Liver (tissue), 9 donors: Measurements from ENCODE around the gene RYR3. TPM values are rescaled to one million over a fixed set of nuclear protein-coding genes. Genes with fewer than 3 reads are reported as not detected.

Source experiments
- DNase-seq: peaks from one replicate; pipeline ENCODE4 v3.0.0-alpha.2; 2017; ENCODE audit warnings: low spot score
- H3K27ac ChIP-seq, 2 donors: one replicate each; pipeline ENCODE4 v1.7.0; 2013; ENCODE audit warnings: inconsistent platforms in 2 of 2, low read length in 2 of 2, control low read depth in 1 of 2, low read depth in 1 of 2, mild to moderate bottlenecking in 1 of 2
- H3K27me3 ChIP-seq, 4 donors: one replicate each; pipeline versions ENCODE4 v1.6.1 to v1.7.0; 2013; ENCODE audit warnings: low read length in 3 of 4, inconsistent platforms in 1 of 4, mild to moderate bottlenecking in 1 of 4, moderate library complexity in 1 of 4; ENCODE audit not compliant: control insufficient read depth in 4 of 4, insufficient read depth in 4 of 4
- H3K36me3 ChIP-seq, 4 donors: one replicate each; pipeline versions ENCODE4 v1.6.1 to v1.7.0; 2013; ENCODE audit warnings: low read length in 3 of 4, mild to moderate bottlenecking in 3 of 4, low read depth in 1 of 4, moderate library complexity in 1 of 4; ENCODE audit not compliant: control insufficient read depth in 4 of 4, insufficient read depth in 3 of 4
- H3K4me1 ChIP-seq, 4 donors: one replicate each; pipeline versions ENCODE4 v1.6.1 to v1.7.0; 2013; ENCODE audit warnings: low read length in 3 of 4, mild to moderate bottlenecking in 3 of 4, moderate library complexity in 1 of 4; ENCODE audit not compliant: control insufficient read depth in 4 of 4, insufficient read depth in 4 of 4
- H3K4me3 ChIP-seq, 3 donors: one replicate each; pipeline versions ENCODE4 v1.6.1 to v1.7.0; 2013; ENCODE audit warnings: low read length in 3 of 3, control low read depth in 1 of 3, low read depth in 1 of 3, mild to moderate bottlenecking in 1 of 3
- H3K9ac ChIP-seq, 2 donors: one replicate each; pipeline ENCODE4 v1.7.0; 2013; ENCODE audit warnings: low read length in 2 of 2, mild to moderate bottlenecking in 2 of 2, moderate library complexity in 2 of 2, control low read depth in 1 of 2, low read depth in 1 of 2
- H3K9me3 ChIP-seq, 4 donors: one replicate each; pipeline versions ENCODE4 v1.6.1 to v1.7.0; 2013; ENCODE audit warnings: low read length in 3 of 4; ENCODE audit not compliant: control insufficient read depth in 4 of 4
- EGR1 ChIP-seq, 2 donors: IDR thresholded peaks; 2 replicates each; pipeline ENCODE4 v1.6.1; 2016 to 2018; ENCODE audit warnings: antibody characterized with exemption in 2 of 2, low read depth in 2 of 2
- FOXA1 ChIP-seq: IDR thresholded peaks from 2 replicates; pipeline ENCODE4 v1.6.1; 2016; ENCODE audit warnings: antibody characterized with exemption
- FOXA2 ChIP-seq: IDR thresholded peaks from 2 replicates; pipeline ENCODE4 v1.6.1; 2016; ENCODE audit warnings: antibody characterized with exemption
- GABPA ChIP-seq, 2 donors: IDR thresholded peaks in 1 of 2; conservative IDR thresholded peaks in 1 of 2; 2 replicates each; pipeline ENCODE4 v1.6.1; 2016; ENCODE audit warnings: antibody characterized with exemption in 2 of 2, mild to moderate bottlenecking in 1 of 2, moderate library complexity in 1 of 2
- HNF4A ChIP-seq, 2 donors: conservative IDR thresholded peaks; 2 replicates each; pipeline ENCODE4 v1.6.1; 2016; ENCODE audit warnings: antibody characterized with exemption in 2 of 2, mild to moderate bottlenecking in 2 of 2
- HNF4G ChIP-seq: IDR thresholded peaks from 2 replicates; pipeline ENCODE4 v1.6.1; 2016; ENCODE audit warnings: antibody characterized with exemption
- JUND ChIP-seq, 2 donors: IDR thresholded peaks; 2 replicates each; pipeline ENCODE4 v1.6.1; 2016; ENCODE audit warnings: antibody characterized with exemption in 2 of 2
- MAX ChIP-seq: IDR thresholded peaks from 2 replicates; pipeline ENCODE4 v1.6.1; 2016; ENCODE audit warnings: antibody characterized with exemption
- NR2F2 ChIP-seq: IDR thresholded peaks from 2 replicates; pipeline ENCODE4 v1.6.1; 2016; ENCODE audit warnings: antibody characterized with exemption
- RAD21 ChIP-seq, 2 donors: IDR thresholded peaks; 2 replicates each; pipeline ENCODE4 v1.6.1; 2016; ENCODE audit warnings: antibody characterized with exemption in 2 of 2, mild to moderate bottlenecking in 2 of 2
- RXRA ChIP-seq, 2 donors: IDR thresholded peaks; 2 replicates each; pipeline ENCODE4 v1.6.1; 2017 to 2018; ENCODE audit warnings: antibody characterized with exemption in 2 of 2, mild to moderate bottlenecking in 1 of 2
- SP1 ChIP-seq: IDR thresholded peaks from 2 replicates; pipeline ENCODE4 v1.6.1; 2018; ENCODE audit warnings: antibody characterized with exemption, mild to moderate bottlenecking
- TAF1 ChIP-seq: conservative IDR thresholded peaks from 2 replicates; pipeline ENCODE4 v1.6.1; 2016; ENCODE audit warnings: antibody characterized with exemption, mild to moderate bottlenecking
- YY1 ChIP-seq: IDR thresholded peaks from 2 replicates; pipeline ENCODE4 v1.6.1; 2016; ENCODE audit warnings: antibody characterized with exemption, mild to moderate bottlenecking
- WGBS: extraction: QIAGEN DNeasy Blood & Tissue Kit; methylation state at CpG from one replicate; pipeline ENCODE4 v1.1.7; 2013; 5-methylcytosine and 5-hydroxymethylcytosine counted together
- polyA plus RNA-seq, 2 donors: library from polyadenylated mRNA; stranded (reverse) in 1 of 2; unstranded in 1 of 2; fragments of 200-250 nt in 1 of 2; fragments of >200 nt in 1 of 2; fragmentation: Nextera tagmentation in 1 of 2; extraction: Ambion mirVana in 1 of 2; gene quantifications; one replicate each; pipeline versions ENCODE4 v1.2.1 to v1.2.3, GENCODE V29; 2013 to 2015
- total RNA-seq, 2 donors: library from RNA; depleted of rRNA; stranded (reverse); fragments of >200 nt; gene quantifications; one replicate each; pipeline ENCODE4 v1.2.3, GENCODE V29; 2014
- TF ChIP-seq, protein P1 (sequence below): IDR thresholded peaks from 2 replicates; pipeline ENCODE4 v1.6.1; 2016; ENCODE audit warnings: antibody characterized with exemption, mild to moderate bottlenecking
- TF ChIP-seq, protein P2 (sequence below): IDR thresholded peaks from 2 replicates; pipeline ENCODE4 v1.6.1; 2016; ENCODE audit warnings: antibody characterized with exemption
- TF ChIP-seq, protein P3 (sequence below): fragments of 150-350 bp; IDR thresholded peaks from 2 replicates; pipeline ENCODE4 v1.5.1; 2017; ENCODE audit warnings: improper control_type of control experiment, low read depth, low read length; ENCODE audit not compliant: missing input control
- TF ChIP-seq, protein P4 (sequence below): IDR thresholded peaks from 2 replicates; pipeline ENCODE4 v1.6.1; 2016; ENCODE audit warnings: antibody characterized with exemption
- donor health status: healthy.
- donor health status: healthy.
- donor health status: healthy.
- donor health status: healthy.
- donor health status: healthy.

Gene RYR3
- total and polyA plus RNA-seq, 4 donors = 0.01 to 1.1 (median 0.22) TPM

DNA sequence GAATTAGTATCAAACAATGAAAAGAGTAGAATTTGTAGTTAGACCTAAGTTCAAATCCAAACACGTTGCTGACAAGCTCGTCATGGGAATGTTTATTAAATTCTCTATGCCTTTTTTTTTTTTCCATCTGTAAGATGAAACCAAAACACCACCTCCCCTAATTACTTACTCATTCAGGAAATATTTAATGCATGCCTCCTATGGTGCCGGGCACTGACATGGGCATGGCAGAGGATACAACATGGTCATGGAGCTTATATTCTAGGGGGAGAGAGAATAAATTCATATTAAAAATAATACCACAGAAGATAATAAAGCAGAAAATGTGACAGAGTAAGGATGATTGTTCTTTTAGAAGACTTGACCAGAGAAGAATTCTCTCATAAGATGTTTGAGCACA lies 215.8 kb downstream of the RYR3 start:
- Histone ChIP-seq H3K36me3 (no peaks in the 10 kb centered on the region), H3K9me3 (no peaks in the 10 kb centered on the region), H3K4me1 (no peaks in the 10 kb centered on the region), H3K4me3 (no peak overlapping the region), H3K9ac (no peak overlapping the region), H3K27ac (no peak overlapping the region), H3K27me3 (peaks cover 0 to 6% (median 2%) of the 10 kb centered on the region in 4 donors)
- DNase-seq = no peak
- TF ChIP-seq YY1 (no peak), JUND (IDR thresholded peaks at IDR 0.05) (no peak), EGR1 (IDR thresholded peaks at IDR 0.05; ENCODE audit: low read depth in 2 of 2) (no peak), GABPA (IDR thresholded peaks at IDR 0.05 in 1 of 2, conservative IDR thresholded peaks at IDR 0.05 in 1 of 2) (no peak), FOXA1 (no peak), SP1 (no peak), TAF1 (no peak), RAD21 (IDR thresholded peaks at IDR 0.05) (no peak), FOXA2 (no peak), HNF4A (conservative IDR thresholded peaks at IDR 0.05) (no peak), MAX (no peak), NR2F2 (no peak), RXRA (IDR thresholded peaks at IDR 0.05) (no peak), HNF4G (no peak)
- TF ChIP-seq, protein P1, sequence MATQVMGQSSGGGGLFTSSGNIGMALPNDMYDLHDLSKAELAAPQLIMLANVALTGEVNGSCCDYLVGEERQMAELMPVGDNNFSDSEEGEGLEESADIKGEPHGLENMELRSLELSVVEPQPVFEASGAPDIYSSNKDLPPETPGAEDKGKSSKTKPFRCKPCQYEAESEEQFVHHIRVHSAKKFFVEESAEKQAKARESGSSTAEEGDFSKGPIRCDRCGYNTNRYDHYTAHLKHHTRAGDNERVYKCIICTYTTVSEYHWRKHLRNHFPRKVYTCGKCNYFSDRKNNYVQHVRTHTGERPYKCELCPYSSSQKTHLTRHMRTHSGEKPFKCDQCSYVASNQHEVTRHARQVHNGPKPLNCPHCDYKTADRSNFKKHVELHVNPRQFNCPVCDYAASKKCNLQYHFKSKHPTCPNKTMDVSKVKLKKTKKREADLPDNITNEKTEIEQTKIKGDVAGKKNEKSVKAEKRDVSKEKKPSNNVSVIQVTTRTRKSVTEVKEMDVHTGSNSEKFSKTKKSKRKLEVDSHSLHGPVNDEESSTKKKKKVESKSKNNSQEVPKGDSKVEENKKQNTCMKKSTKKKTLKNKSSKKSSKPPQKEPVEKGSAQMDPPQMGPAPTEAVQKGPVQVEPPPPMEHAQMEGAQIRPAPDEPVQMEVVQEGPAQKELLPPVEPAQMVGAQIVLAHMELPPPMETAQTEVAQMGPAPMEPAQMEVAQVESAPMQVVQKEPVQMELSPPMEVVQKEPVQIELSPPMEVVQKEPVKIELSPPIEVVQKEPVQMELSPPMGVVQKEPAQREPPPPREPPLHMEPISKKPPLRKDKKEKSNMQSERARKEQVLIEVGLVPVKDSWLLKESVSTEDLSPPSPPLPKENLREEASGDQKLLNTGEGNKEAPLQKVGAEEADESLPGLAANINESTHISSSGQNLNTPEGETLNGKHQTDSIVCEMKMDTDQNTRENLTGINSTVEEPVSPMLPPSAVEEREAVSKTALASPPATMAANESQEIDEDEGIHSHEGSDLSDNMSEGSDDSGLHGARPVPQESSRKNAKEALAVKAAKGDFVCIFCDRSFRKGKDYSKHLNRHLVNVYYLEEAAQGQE = no peak
- TF ChIP-seq, protein P2, sequence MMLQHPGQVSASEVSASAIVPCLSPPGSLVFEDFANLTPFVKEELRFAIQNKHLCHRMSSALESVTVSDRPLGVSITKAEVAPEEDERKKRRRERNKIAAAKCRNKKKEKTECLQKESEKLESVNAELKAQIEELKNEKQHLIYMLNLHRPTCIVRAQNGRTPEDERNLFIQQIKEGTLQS = no peak
- TF ChIP-seq, protein P3, sequence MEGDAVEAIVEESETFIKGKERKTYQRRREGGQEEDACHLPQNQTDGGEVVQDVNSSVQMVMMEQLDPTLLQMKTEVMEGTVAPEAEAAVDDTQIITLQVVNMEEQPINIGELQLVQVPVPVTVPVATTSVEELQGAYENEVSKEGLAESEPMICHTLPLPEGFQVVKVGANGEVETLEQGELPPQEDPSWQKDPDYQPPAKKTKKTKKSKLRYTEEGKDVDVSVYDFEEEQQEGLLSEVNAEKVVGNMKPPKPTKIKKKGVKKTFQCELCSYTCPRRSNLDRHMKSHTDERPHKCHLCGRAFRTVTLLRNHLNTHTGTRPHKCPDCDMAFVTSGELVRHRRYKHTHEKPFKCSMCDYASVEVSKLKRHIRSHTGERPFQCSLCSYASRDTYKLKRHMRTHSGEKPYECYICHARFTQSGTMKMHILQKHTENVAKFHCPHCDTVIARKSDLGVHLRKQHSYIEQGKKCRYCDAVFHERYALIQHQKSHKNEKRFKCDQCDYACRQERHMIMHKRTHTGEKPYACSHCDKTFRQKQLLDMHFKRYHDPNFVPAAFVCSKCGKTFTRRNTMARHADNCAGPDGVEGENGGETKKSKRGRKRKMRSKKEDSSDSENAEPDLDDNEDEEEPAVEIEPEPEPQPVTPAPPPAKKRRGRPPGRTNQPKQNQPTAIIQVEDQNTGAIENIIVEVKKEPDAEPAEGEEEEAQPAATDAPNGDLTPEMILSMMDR = no peak
- TF ChIP-seq, protein P4, sequence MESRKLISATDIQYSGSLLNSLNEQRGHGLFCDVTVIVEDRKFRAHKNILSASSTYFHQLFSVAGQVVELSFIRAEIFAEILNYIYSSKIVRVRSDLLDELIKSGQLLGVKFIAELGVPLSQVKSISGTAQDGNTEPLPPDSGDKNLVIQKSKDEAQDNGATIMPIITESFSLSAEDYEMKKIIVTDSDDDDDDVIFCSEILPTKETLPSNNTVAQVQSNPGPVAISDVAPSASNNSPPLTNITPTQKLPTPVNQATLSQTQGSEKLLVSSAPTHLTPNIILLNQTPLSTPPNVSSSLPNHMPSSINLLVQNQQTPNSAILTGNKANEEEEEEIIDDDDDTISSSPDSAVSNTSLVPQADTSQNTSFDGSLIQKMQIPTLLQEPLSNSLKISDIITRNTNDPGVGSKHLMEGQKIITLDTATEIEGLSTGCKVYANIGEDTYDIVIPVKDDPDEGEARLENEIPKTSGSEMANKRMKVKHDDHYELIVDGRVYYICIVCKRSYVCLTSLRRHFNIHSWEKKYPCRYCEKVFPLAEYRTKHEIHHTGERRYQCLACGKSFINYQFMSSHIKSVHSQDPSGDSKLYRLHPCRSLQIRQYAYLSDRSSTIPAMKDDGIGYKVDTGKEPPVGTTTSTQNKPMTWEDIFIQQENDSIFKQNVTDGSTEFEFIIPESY = no peak
- WGBS = 85% methylated on average over 3 of the region's 3 CpGs
